AG20443 (cell line): ENCODE results near the gene ZCCHC8.
A peak's percentile ranks its signal among the peaks of the same experiment; 100 is the strongest.

Source experiments
- DNase-seq: peaks from one replicate; pipeline ENCODE4 v3.0.0; 2012; ENCODE audit warnings: low spot score, mixed read lengths

Gene ZCCHC8

DNA sequence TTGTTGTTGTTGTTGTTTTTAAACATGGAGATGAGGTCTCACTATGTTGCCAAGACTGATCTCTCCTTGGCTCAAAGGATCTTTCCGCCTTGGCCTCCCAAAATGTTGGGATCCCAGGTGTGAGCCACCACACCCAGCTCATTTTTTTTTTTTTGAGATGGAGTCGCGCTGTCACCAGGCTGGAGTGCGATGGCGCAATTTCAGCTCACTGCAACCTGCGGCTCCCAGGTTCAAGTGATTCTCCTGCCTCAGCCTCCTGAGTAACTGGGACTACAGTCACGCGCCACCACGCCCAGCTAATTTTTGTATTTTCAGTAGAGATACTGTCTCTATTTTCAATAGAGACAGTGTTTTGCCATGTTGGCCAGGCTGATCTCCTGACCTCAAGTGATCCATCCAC lies 73.3 kb downstream of the ZCCHC8 start:
- DNase-seq, result no peak

DNA sequence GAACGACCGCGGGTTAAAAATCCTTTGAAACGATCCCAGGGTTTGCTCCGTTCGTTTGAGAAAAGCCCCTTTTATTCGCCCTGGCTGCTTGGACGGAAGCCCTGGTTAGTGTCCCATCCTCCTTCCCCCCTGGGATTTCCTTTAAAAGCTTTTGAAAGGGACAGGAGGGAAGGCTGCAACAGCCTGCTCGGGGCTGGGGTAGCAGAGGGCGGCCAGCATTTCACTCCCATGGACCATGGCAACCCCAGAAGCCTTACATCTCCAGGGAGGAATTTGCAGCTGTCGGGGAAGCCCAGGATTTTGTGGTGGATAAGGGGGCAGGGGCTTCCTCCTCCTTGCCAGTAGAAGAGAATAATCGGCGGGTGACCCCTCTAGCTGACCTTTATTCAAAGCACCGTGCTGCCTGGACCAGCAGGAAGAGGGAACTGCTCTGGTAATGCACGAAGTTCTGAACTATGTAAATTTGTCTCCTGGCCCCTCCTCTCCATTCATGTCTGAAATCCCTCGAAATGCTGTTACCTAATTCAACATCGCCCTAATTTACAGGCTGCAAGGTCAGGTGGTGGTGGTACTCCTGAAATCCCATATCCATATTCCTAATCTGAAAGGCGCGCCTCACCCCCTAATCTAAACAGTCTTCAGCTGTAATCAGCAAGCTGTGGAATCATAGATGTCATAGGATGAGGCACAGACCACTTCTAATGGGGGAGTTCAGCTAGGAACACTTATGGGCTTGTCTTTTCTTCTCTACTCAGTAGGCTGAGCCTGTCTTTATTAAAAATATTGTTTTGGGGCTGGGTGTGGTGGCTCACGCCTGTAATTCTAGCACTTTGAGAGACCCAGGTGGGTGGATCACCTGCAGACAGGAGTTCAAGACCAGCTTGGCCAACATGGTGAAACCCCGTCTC lies 77.2 kb downstream of the ZCCHC8 start:
- DNase-seq, result peak; percentile 25

DNA sequence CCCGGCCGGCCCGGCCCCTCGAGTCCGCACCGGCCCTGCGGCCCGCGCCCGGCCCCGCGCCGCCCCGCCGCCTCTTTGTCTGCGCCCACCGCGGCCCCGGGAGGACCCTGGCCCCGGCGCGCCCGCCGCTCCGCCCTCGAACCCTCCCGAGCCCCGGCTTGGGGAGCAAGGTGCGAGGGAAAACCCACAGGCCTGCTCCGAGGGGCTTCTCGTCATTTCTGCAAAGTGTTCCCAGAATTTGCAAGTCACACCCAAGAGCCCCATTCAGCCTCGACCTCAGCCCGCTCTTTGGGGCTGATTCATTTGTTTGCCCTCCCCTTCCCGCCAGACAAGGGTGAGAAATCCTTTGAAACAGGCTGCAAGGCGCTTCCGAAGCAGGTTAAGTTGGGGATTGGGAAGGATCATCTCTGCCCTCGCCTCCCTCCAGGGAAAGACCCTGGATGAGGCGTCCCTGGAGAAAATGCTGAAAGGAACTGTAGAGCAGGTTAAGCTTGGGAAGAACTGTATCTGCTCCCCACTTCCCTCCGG lies 77.9 kb downstream of the ZCCHC8 start:
- peak; percentile 61 for DNase-seq

DNA sequence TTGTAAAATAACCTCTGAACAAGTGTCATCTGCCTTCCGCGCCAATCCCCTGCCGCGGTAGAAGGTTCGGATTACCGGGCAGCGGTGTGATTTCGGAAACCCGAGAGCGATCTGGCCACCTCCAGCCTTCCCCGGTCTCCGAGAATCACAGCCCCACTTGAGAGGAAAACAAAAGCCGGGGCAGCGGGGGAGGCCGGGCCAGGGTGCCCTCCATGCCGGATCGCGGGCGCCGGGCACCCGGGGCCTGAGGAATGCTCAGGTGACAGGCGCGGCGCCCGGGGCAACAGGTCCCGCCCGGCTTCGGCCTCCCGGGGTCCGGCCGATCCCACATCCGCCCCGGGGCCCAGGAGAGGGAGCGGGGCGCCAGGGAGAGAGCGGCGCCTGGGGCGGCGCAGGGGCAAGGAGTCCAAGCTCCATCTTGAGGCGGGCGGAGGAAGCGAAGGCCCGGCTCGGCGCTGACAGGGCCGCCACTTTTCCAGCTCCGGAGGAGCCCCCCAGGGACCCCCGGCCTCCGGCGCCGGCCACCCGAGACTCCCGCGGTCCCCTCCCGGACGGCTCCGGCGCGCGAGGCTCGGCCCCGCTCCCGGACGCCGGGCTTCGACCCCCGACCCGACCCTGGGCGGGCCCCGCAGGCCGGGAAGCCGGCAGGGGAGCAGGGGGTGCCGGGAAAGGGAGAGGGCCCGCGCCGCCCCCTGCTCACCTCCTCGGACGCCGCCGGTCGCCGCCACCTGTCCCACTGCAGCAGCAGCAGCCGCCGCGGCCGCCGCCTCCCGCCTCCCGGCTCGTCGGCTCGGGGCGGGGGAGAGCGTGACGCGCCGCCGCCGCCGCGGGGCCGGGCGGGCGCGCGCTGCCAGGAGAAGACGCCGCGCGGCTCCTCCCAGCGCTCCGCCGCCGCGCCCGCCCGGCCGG lies 78.7 kb downstream of the ZCCHC8 start, which contains the start of gene CLIP1:
Gene CLIP1 (minus strand): TSS at position 849 of the 909 bp plus-strand sequence. CDS start 42,217 bp downstream, outside the sequence.
- DNase-seq, result peak; percentile 88
